H1 (cell line): ENCODE results near the gene CDK5. TPM values are rescaled to one million over a fixed set of nuclear protein-coding genes. Genes with fewer than 3 reads are reported as not detected.

Source experiments
- CTCF ChIA-PET: fragments of 300-600 bp; sonication (Branson Sonifier 250); formaldehyde crosslinking; loops from one replicate; lab custom pipeline; 2021; ENCODE audit not compliant: partially characterized antibody; lab: Charles Lee
- POLR2A ChIA-PET: fragments of 300-600 bp; sonication (Branson Sonifier 250); formaldehyde crosslinking; loops from one replicate; lab custom pipeline; 2021; ENCODE audit warnings: inconsistent platforms; ENCODE audit not compliant: partially characterized antibody; lab: Charles Lee
- DNase-seq, 2 experiments: peaks; one replicate each; pipeline versions ENCODE4 v3.0.0 to v3.0.0-alpha.2; 2010 to 2022; ENCODE audit warnings: low spot score in 2 of 2, low read depth in 1 of 2, mixed read lengths in 1 of 2
- FAIRE-seq: peaks from 2 replicates; lab custom pipeline; 2011; peaks lifted over from hg19 to GRCh38; lab: Jason Lieb, UNC
- H2AFZ ChIP-seq: 2 replicates; pipeline ENCODE4 v1.8.1; 2012; ENCODE audit warnings: low read length, inconsistent platforms
- H2AK5ac ChIP-seq: 2 replicates; pipeline ENCODE4 v1.6.1; 2013; ENCODE audit warnings: low read depth, low read length
- H2BK120ac ChIP-seq: replicated peaks from 2 replicates; pipeline ENCODE3; 2013; ENCODE audit warnings: low read depth, low read length, inconsistent platforms
- H2BK12ac ChIP-seq: 2 replicates; pipeline ENCODE4 v1.6.1; 2013; ENCODE audit warnings: low read depth, low read length
- H2BK15ac ChIP-seq: 2 replicates; pipeline ENCODE4 v1.6.1; 2013; ENCODE audit warnings: low read length
- H2BK20ac ChIP-seq: 2 replicates; pipeline ENCODE4 v1.6.1; 2013; ENCODE audit warnings: low read length
- H2BK5ac ChIP-seq: 2 replicates; pipeline ENCODE4 v1.6.1; 2013; ENCODE audit warnings: low read depth, low read length
- H3K14ac ChIP-seq: 2 replicates; pipeline ENCODE4 v1.6.1; 2013; ENCODE audit warnings: inconsistent platforms; ENCODE audit not compliant: insufficient read length
- H3K18ac ChIP-seq: 2 replicates; pipeline ENCODE4 v1.6.1; 2013; ENCODE audit warnings: low read length; ENCODE audit errors: extremely low read depth
- H3K23ac ChIP-seq: 2 replicates; pipeline ENCODE4 v1.6.1; 2013; ENCODE audit warnings: inconsistent platforms; ENCODE audit not compliant: insufficient read length
- H3K23me2 ChIP-seq: 2 replicates; pipeline ENCODE4 v1.6.1; 2013; ENCODE audit warnings: low read depth, low read length
- H3K27ac ChIP-seq: 2 replicates; pipeline ENCODE4 v1.6.1; 2011; ENCODE audit warnings: low read depth, low read length, inconsistent platforms
- H3K27me3 ChIP-seq, 4 experiments: replicated peaks in 1 of 4; 1 replicate in 1 of 4; 2 replicates in 3 of 4; pipeline versions ENCODE4 v1.6.1 to v1.8.1; 2011 to 2013; ENCODE audit warnings: low read length in 3 of 4, mild to moderate bottlenecking in 3 of 4, inconsistent platforms in 2 of 4, mixed read lengths in 2 of 4, moderate library complexity in 1 of 4; ENCODE audit not compliant: control insufficient read depth in 3 of 4, insufficient read depth in 3 of 4; ENCODE audit errors: extremely low read depth in 1 of 4
- H3K36me3 ChIP-seq, 4 experiments: 2 replicates each; pipeline versions ENCODE4 v1.6.1 to v1.8.1; 2011 to 2013; ENCODE audit warnings: mild to moderate bottlenecking in 4 of 4, low read length in 3 of 4, moderate library complexity in 2 of 4, control low read depth in 1 of 4, inconsistent platforms in 1 of 4; ENCODE audit not compliant: insufficient read depth in 4 of 4, control insufficient read depth in 2 of 4
- H3K4ac ChIP-seq: replicated peaks from 2 replicates; pipeline ENCODE3; 2013; ENCODE audit warnings: low read length, low read depth, mixed read lengths, inconsistent platforms; ENCODE audit not compliant: insufficient read length
- H3K4me1 ChIP-seq, 4 experiments: replicated peaks in 1 of 4; 1 replicate in 1 of 4; 2 replicates in 3 of 4; pipeline versions ENCODE4 v1.6.1 to v1.8.1; 2011 to 2013; ENCODE audit warnings: low read length in 3 of 4, inconsistent platforms in 2 of 4, mixed read lengths in 1 of 4; ENCODE audit not compliant: insufficient read depth in 4 of 4, control insufficient read depth in 3 of 4
- H3K4me2 ChIP-seq, 2 experiments: 2 replicates each; pipeline versions ENCODE4 v1.6.1 to v1.8.1; 2011 to 2013; ENCODE audit warnings: low read depth in 2 of 2, low read length in 2 of 2, control low read depth in 1 of 2, inconsistent platforms in 1 of 2, mild to moderate bottlenecking in 1 of 2; ENCODE audit not compliant: insufficient read depth in 1 of 2
- H3K4me3 ChIP-seq, 4 experiments: fragments of 200-600, 300-600 bp in 1 of 4; sonication (generic), shearing (Covaris generic), sonication (Bioruptor Twin) in 1 of 4; 2 replicates each; pipeline versions ENCODE4 v1.5.1 to v1.8.1; 2011 to 2016; ENCODE audit warnings: low read length in 4 of 4, low read depth in 3 of 4, control low read depth in 2 of 4, inconsistent platforms in 2 of 4, mild to moderate bottlenecking in 2 of 4, mixed read lengths in 1 of 4, moderate library complexity in 1 of 4; ENCODE audit not compliant: insufficient read depth in 2 of 4; ENCODE audit errors: extremely low read depth in 1 of 4
- H3K56ac ChIP-seq: replicated peaks from 2 replicates; pipeline ENCODE3; 2013; ENCODE audit warnings: low read depth, mild to moderate bottlenecking, mixed read lengths, low read length, inconsistent platforms; ENCODE audit not compliant: insufficient read length
- H3K79me1 ChIP-seq: 2 replicates; pipeline ENCODE4 v1.6.1; 2013; ENCODE audit warnings: low read depth, low read length, control low read depth
- H3K79me2 ChIP-seq, 2 experiments: 2 replicates each; pipeline versions ENCODE4 v1.6.1 to v1.8.1; 2012 to 2013; ENCODE audit warnings: low read length in 2 of 2, mild to moderate bottlenecking in 2 of 2, inconsistent platforms in 1 of 2; ENCODE audit not compliant: insufficient read depth in 2 of 2, control insufficient read depth in 1 of 2
- H3K9ac ChIP-seq, 4 experiments: replicated peaks in 1 of 4; 1 replicate in 1 of 4; 2 replicates in 3 of 4; pipeline versions ENCODE4 v1.6.1 to v1.8.1; 2011 to 2013; ENCODE audit warnings: low read depth in 3 of 4, low read length in 3 of 4, control low read depth in 2 of 4, mild to moderate bottlenecking in 2 of 4, moderate library complexity in 2 of 4, inconsistent platforms in 1 of 4; ENCODE audit errors: extremely low read depth in 1 of 4
- H3K9me3 ChIP-seq, 2 experiments: 2 replicates each; pipeline versions ENCODE4 v1.6.1 to v1.8.1; 2012 to 2013; ENCODE audit warnings: mild to moderate bottlenecking in 2 of 2, moderate library complexity in 2 of 2, control low read depth in 1 of 2, inconsistent platforms in 1 of 2, low read depth in 1 of 2, low read length in 1 of 2, mixed read lengths in 1 of 2; ENCODE audit not compliant: insufficient read depth in 2 of 2
- H4K20me1 ChIP-seq, 2 experiments: replicated peaks in 1 of 2; 2 replicates each; pipeline versions ENCODE3 to v1.8.1; 2011 to 2013; ENCODE audit warnings: inconsistent platforms in 2 of 2, low read length in 2 of 2, mild to moderate bottlenecking in 1 of 2; ENCODE audit not compliant: insufficient read depth in 2 of 2, control insufficient read depth in 1 of 2
- H4K5ac ChIP-seq: 2 replicates; pipeline ENCODE4 v1.6.1; 2013; ENCODE audit warnings: low read length, low read depth, mixed read lengths, inconsistent platforms; ENCODE audit not compliant: insufficient read length
- H4K8ac ChIP-seq: 2 replicates; pipeline ENCODE4 v1.8.0; 2013; ENCODE audit warnings: mild to moderate bottlenecking, moderate library complexity, low read length, inconsistent platforms; ENCODE audit not compliant: insufficient read depth; ENCODE audit errors: extremely low read depth
- H4K91ac ChIP-seq: replicated peaks from 2 replicates; pipeline ENCODE3; 2013; ENCODE audit warnings: low read length, mixed read lengths, inconsistent platforms; ENCODE audit not compliant: insufficient read length
- CREB1 ChIP-seq: IDR thresholded peaks from 2 replicates; pipeline ENCODE4 v1.6.1; 2012; ENCODE audit warnings: inconsistent platforms
- TAF1 ChIP-seq: IDR thresholded peaks from 2 replicates; pipeline ENCODE4 v1.6.1; 2011; ENCODE audit warnings: mild to moderate bottlenecking, low read depth, low read length
- WGBS, 2 experiments: shearing (Covaris generic) in 1 of 2; methylation state at CpG; one replicate each; pipeline versions ENCODE4 v1.1.6 to v1.1.7; 2013 to 2015; ENCODE audit warnings: low lambda C conversion rate in 2 of 2, mixed read lengths in 2 of 2, inconsistent platforms in 1 of 2, low coverage in 1 of 2, missing lambda C conversion rate in 1 of 2; ENCODE audit not compliant: insufficient replicate concordance in 2 of 2, insufficient coverage in 1 of 2, insufficient read length in 1 of 2; ENCODE audit errors: extremely low coverage in 1 of 2, missing lambda C conversion rate in 1 of 2; 5-methylcytosine and 5-hydroxymethylcytosine counted together
- polyA plus RNA-seq, 7 experiments: library from polyadenylated mRNA; depleted of rRNA in 3 of 7; stranded (reverse) in 5 of 7; unstranded in 2 of 7; fragments of >200 nt in 5 of 7; fragments of 200-250 nt in 2 of 7; gene quantifications; 1 replicate in 5 of 7; 2 replicates in 1 of 7; 4 replicates in 1 of 7; pipeline versions ENCODE4 v1.2.1 to v1.2.3, GENCODE V29; 2011 to 2013; ENCODE audit warnings: missing spikeins in 2 of 7, mixed read lengths in 2 of 7
- total RNA-seq: library from RNA; stranded (reverse); fragmentation: NEBNext Ultra II Directional; extraction: Animal tissue kit (Norgen Biotek cat#: 25700); gene quantifications from 2 replicates; pipeline ENCODE4 v1.2.1, GENCODE V29; 2021
- TF ChIP-seq, protein P1 (sequence below), 3 experiments: IDR thresholded peaks; 1 replicate in 2 of 3; 2 replicates in 1 of 3; pipeline versions ENCODE4 v1.5.1 to v1.6.1; 2011; ENCODE audit warnings: low read length in 3 of 3, mild to moderate bottlenecking in 3 of 3, inconsistent platforms in 2 of 3, low read depth in 1 of 3, moderate library complexity in 1 of 3; ENCODE audit not compliant: insufficient read depth in 1 of 3; ENCODE audit errors: control extremely low read depth in 1 of 3

Gene CDK5
- total and polyA plus RNA-seq, 2 of the 8 experiments (the other 6 are each of a cell fraction or from before 2014, with no cell fraction given): 22.8 to 37.2 TPM

DNA sequence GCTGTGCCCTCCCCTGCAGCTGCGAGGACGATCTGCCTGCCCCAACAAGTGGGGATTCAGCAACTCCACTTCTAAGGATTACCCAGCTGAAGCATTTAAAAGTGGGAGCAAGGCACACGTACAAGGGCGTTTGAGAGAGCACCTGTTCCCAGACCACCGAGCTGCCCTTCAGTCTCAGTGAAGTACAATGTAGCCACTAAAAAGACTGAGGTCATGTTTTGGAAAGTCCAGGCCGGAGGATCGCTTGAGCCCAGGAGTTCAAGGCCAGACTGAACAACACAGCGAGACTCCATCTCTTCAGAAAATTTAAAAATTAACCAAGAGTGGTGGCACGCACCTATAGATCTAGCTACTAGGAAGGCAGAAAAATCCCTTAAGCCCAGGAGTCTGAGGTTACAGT, 52.1 kb downstream of the CDK5 start:
- CTCF ChIA-PET: interaction anchor here (1.0 to 11.5 kb wide), 7 partner anchors 9 to 57 kb away, joined by 3 to 142 read pairs (median 6); partner anchors contain the start of genes ATG9B and NOS3
- no peak overlapping the region for H3K23ac ChIP-seq
- no peak overlapping the region for H3K14ac ChIP-seq
- no peak overlapping the region for H3K18ac ChIP-seq
- H2AK5ac ChIP-seq: no peak overlapping the region
- no peak overlapping the region for H3K9ac ChIP-seq
- H3K79me2 ChIP-seq: no peaks in the 10 kb centered on the region
- no peak overlapping the region for H2BK5ac ChIP-seq
- DNase-seq (no peak), FAIRE-seq (no peak)
- H3K27me3 ChIP-seq: no peaks in the 10 kb centered on the region
- no peaks in the 10 kb centered on the region for H4K20me1 ChIP-seq
- no peak overlapping the region for H3K27ac ChIP-seq
- no peak overlapping the region for H4K5ac ChIP-seq
- no peaks in the 10 kb centered on the region; the same call in 1 of the 2 replicates for H3K23me2 ChIP-seq
- no peaks in the 10 kb centered on the region for H3K36me3 ChIP-seq
- peaks cover 0 to 20% (median 17%) of the 10 kb centered on the region in 4 experiments; a peak in 6 of 7 replicates for H3K4me1 ChIP-seq
- no peak overlapping the region for H3K56ac ChIP-seq
- no peak overlapping the region for H3K4me3 ChIP-seq
- H4K8ac ChIP-seq: no peak overlapping the region
- TF ChIP-seq, protein P1, sequence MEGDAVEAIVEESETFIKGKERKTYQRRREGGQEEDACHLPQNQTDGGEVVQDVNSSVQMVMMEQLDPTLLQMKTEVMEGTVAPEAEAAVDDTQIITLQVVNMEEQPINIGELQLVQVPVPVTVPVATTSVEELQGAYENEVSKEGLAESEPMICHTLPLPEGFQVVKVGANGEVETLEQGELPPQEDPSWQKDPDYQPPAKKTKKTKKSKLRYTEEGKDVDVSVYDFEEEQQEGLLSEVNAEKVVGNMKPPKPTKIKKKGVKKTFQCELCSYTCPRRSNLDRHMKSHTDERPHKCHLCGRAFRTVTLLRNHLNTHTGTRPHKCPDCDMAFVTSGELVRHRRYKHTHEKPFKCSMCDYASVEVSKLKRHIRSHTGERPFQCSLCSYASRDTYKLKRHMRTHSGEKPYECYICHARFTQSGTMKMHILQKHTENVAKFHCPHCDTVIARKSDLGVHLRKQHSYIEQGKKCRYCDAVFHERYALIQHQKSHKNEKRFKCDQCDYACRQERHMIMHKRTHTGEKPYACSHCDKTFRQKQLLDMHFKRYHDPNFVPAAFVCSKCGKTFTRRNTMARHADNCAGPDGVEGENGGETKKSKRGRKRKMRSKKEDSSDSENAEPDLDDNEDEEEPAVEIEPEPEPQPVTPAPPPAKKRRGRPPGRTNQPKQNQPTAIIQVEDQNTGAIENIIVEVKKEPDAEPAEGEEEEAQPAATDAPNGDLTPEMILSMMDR (IDR thresholded peaks at IDR 0.05; ENCODE audit: control extremely low read depth in 1 of 3, insufficient read depth in 1 of 3, low read depth in 1 of 3, low read length in 3 of 3): no peak
- TF ChIP-seq TAF1 (no peak), CREB1 (no peak)
- TF ChIP-seq, all 59 proteins: peak for 0
- Histone ChIP-seq H3K9me3 (no peaks in the 10 kb centered on the region), H2BK12ac (no peak overlapping the region), H2AFZ (no peak overlapping the region), H4K91ac (no peak overlapping the region), H2BK15ac (no peak overlapping the region), H2BK20ac (no peak overlapping the region), H2BK120ac (no peak overlapping the region), H3K4ac (no peak overlapping the region), H3K4me2 (no peak overlapping the region), H3K79me1 (no peaks in the 10 kb centered on the region)
- 88% methylated on average over 9 of the region's 9 CpGs; no CpG with 5 or more reads in 1 of the 2 experiments for WGBS, 2 experiments
- POLR2A ChIA-PET: interaction anchor here (0.6 kb wide), 1 partner anchor 95 kb away, joined by 3 read pairs; no protein-coding TSS in a partner anchor
